ENCODE results near the gene MEGF6. TPM values are rescaled to one million over a fixed set of nuclear protein-coding genes. Genes with fewer than 3 reads are reported as not detected.

The MEGF6 gene
- total and polyA plus RNA-seq, 2 donors (not counting 3 experiments of a cell fraction or from before 2014, with no cell fraction given): 22.5 to 63.7 TPM

GRCh38 chr1:3641816-3642215 is 30.5 kb upstream of the MEGF6 start:
- no peaks in the 10 kb centered on the region for H4K20me1 ChIP-seq (replicated peaks; ENCODE audit: control insufficient read depth, extremely low read depth, insufficient read depth, low read length)
- intact Hi-C loops (cut with micrococcal nuclease) (no loop called here), dilution Hi-C loops (cut with MboI; ENCODE audit: extremely low pct_ligation_motif_present, low sequenced_read_pairs) (no loop called here)
- peaks cover 0 to 13% of the 10 kb centered on the region in 2 experiments for H3K36me3 ChIP-seq (ENCODE audit: control insufficient read depth in 2 of 2, extremely low read depth in 1 of 2, insufficient read depth in 2 of 2, low read length in 2 of 2)
- no peak overlapping the region for H3K4me2 ChIP-seq (ENCODE audit: insufficient read depth, low read length)
- no peak overlapping the region for H3K9ac ChIP-seq (replicated peaks; ENCODE audit: extremely low read depth, insufficient read depth, low read length)
- H3K79me2 ChIP-seq (ENCODE audit: control insufficient read depth, insufficient read depth, low read length): no peaks in the 10 kb centered on the region
- TF ChIP-seq JUN (IDR thresholded peaks at IDR 0.05; ENCODE audit: borderline replicate concordance, insufficient read depth, insufficient read length, low read depth) (no peak), FOS (IDR thresholded peaks at IDR 0.05; ENCODE audit: borderline replicate concordance, insufficient read depth, low read length) (no peak), CTCF (IDR thresholded peaks at IDR 0.05; ENCODE audit: extremely low read depth in 1 of 2, insufficient read depth in 1 of 2, low read depth in 1 of 2, low read length in 2 of 2) (no peak), MAX (IDR thresholded peaks at IDR 0.05; ENCODE audit: insufficient read depth, insufficient read length) (no peak), EZH2 (IDR thresholded peaks at IDR 0.05; ENCODE audit: borderline replicate concordance, low read depth, low read length, severe bottlenecking) (no peak), POLR2AphosphoS5 (IDR thresholded peaks at IDR 0.05; ENCODE audit: insufficient read depth, low read depth, low read length) (no peak), GATA2 (IDR thresholded peaks at IDR 0.05; ENCODE audit: insufficient read depth, insufficient read length, low read depth, low read length) (no peak), MYC (IDR thresholded peaks at IDR 0.05; ENCODE audit: low read depth, low read length) (no peak)
- no peak overlapping the region for H2AFZ ChIP-seq (ENCODE audit: low read depth, low read length)
- H3K4me3 ChIP-seq (replicated peaks in 1 of 3; ENCODE audit: insufficient read depth in 1 of 3, low read depth in 1 of 3, low read length in 3 of 3): no peak overlapping the region
- H3K27ac ChIP-seq (ENCODE audit: insufficient read depth, low read depth, low read length): no peak overlapping the region
- H3K9me1 ChIP-seq (replicated peaks; ENCODE audit: control insufficient read depth, extremely low read depth, insufficient read depth, low read length): no peaks in the 10 kb centered on the region
- FAIRE-seq: no peak
- ChIA-PET POLR2A (interaction anchor here (0.6 kb wide), 1 partner anchor 23 kb away, joined by 5 read pairs; no protein-coding TSS in a partner anchor), CTCF (interaction anchor here (0.9 to 1.2 kb wide), 2 partner anchors 83 to 189 kb away, joined by 3 to 4 read pairs; no protein-coding TSS in a partner anchor)
- H3K27me3 ChIP-seq (ENCODE audit: control insufficient read depth in 2 of 2, insufficient read depth in 2 of 2, low read length in 2 of 2): no peaks in the 10 kb centered on the region
- no TSS peak for BruUV-seq (replicated peaks)
- no peaks in the 10 kb centered on the region for H3K9me3 ChIP-seq (replicated peaks; ENCODE audit: control insufficient read depth, insufficient read depth, low read length)
- H3K4me1 ChIP-seq (ENCODE audit: control insufficient read depth, extremely low read depth, insufficient read depth, low read length): no peaks in the 10 kb centered on the region
- no peak for DNase-seq (ENCODE audit: low read depth, low spot score)

Data from endothelial cell of umbilical vein (primary cell).